Type B pancreatic cell (in vitro differentiated cells): ENCODE data around the gene CACNA1C. TPM values are rescaled to one million over a fixed set of nuclear protein-coding genes. Genes with fewer than 3 reads are reported as not detected.

Source experiments
- DNase-seq: peaks from one replicate; pipeline ENCODE4 v3.0.0; 2021; ENCODE audit warnings: mixed read lengths; ENCODE audit not compliant: unreplicated experiment; ENCODE audit errors: extremely low spot score
- H3K27ac Mint-ChIP-seq: 2 replicates; pipeline ENCODE4 v1.8.0; 2021; ENCODE audit warnings: mild to moderate bottlenecking, mixed read lengths
- H3K27me3 Mint-ChIP-seq: 2 replicates; pipeline ENCODE4 v1.8.0; 2021; ENCODE audit warnings: mixed read lengths
- H3K36me3 Mint-ChIP-seq: 2 replicates; pipeline ENCODE4 v1.8.0; 2021; ENCODE audit warnings: mixed read lengths
- H3K4me1 Mint-ChIP-seq: one replicate; pipeline ENCODE4 v1.8.0; 2021; ENCODE audit warnings: mixed read lengths; ENCODE audit not compliant: unreplicated experiment
- H3K4me3 Mint-ChIP-seq: 2 replicates; pipeline ENCODE4 v1.8.0; 2021; ENCODE audit warnings: mild to moderate bottlenecking, mixed read lengths
- H3K9me3 Mint-ChIP-seq: 2 replicates; pipeline ENCODE4 v1.8.0; 2021; ENCODE audit warnings: mixed read lengths
- CTCF ChIP-seq: fragments of 200-600 bp; sonication (generic); conservative IDR thresholded peaks from 2 replicates; pipeline ENCODE4 v1.5.0; 2021; ENCODE audit warnings: antibody characterized with exemption, mild to moderate bottlenecking
- total RNA-seq: library from RNA; stranded (reverse); gene quantifications from 2 replicates; pipeline ENCODE4 v1.2.1, GENCODE V29; 2021; ENCODE audit warnings: low replicate concordance

CACNA1C gene
- total RNA-seq, 1 donor from 2014 or later, result 14.3 TPM

- no peak for DNase-seq
- Mint-ChIP-seq H3K36me3 (peaks cover 8% of the 10 kb centered on the region), H3K4me1 (peaks cover 25% of the 10 kb centered on the region), H3K27ac (no peak overlapping the region), H3K4me3 (no peak overlapping the region), H3K27me3 (peaks cover 29% of the 10 kb centered on the region), H3K9me3 (no peaks in the 10 kb centered on the region)
- no peak for TF ChIP-seq CTCF
These were observed 294.5 kb downstream of the CACNA1C start for GRCh38 chr12:2347137-2347843.

GRCh38 chr12:2347844-2348481 lies 295.2 kb downstream of the CACNA1C start:
- Mint-ChIP-seq H3K4me3 (no peak overlapping the region), H3K9me3 (no peaks in the 10 kb centered on the region), H3K36me3 (peaks cover 8% of the 10 kb centered on the region), H3K27me3 (peaks cover 27% of the 10 kb centered on the region), H3K27ac (no peak overlapping the region), H3K4me1 (peaks cover 32% of the 10 kb centered on the region)
- TF ChIP-seq CTCF, result no peak
- DNase-seq, result no peak

- no peak overlapping the region for H3K4me3 Mint-ChIP-seq
- no peak for TF ChIP-seq CTCF
- no peaks in the 10 kb centered on the region for H3K9me3 Mint-ChIP-seq
- peaks cover 26% of the 10 kb centered on the region for H3K27me3 Mint-ChIP-seq
- DNase-seq, result no peak
- peaks cover 33% of the 10 kb centered on the region for H3K4me1 Mint-ChIP-seq
- peaks cover 7% of the 10 kb centered on the region for H3K36me3 Mint-ChIP-seq
- no peak overlapping the region for H3K27ac Mint-ChIP-seq
These were observed 295.7 kb downstream of the CACNA1C start for GRCh38 chr12:2348482-2348852.

- TF ChIP-seq CTCF, result no peak
- H3K4me1 Mint-ChIP-seq, result peaks cover 22% of the 10 kb centered on the region
- peaks cover 23% of the 10 kb centered on the region for H3K27me3 Mint-ChIP-seq
- no peaks in the 10 kb centered on the region for H3K9me3 Mint-ChIP-seq
- no peak overlapping the region for H3K4me3 Mint-ChIP-seq
- no peak for DNase-seq
- H3K36me3 Mint-ChIP-seq, result no peaks in the 10 kb centered on the region
- no peak overlapping the region for H3K27ac Mint-ChIP-seq
These were observed 298.4 kb downstream of the CACNA1C start for GRCh38 chr12:2351161-2351560.

- TF ChIP-seq CTCF, result no peak
- H3K27me3 Mint-ChIP-seq, result peaks cover 21% of the 10 kb centered on the region
- no peak for DNase-seq
- H3K9me3 Mint-ChIP-seq, result no peaks in the 10 kb centered on the region
- H3K27ac Mint-ChIP-seq, result no peak overlapping the region
- no peaks in the 10 kb centered on the region for H3K36me3 Mint-ChIP-seq
- H3K4me1 Mint-ChIP-seq, result peaks cover 20% of the 10 kb centered on the region
- H3K4me3 Mint-ChIP-seq, result no peak overlapping the region
These were observed 299.4 kb downstream of the CACNA1C start for GRCh38 chr12:2352203-2352602.
